PC-9 (cell line): ENCODE results near the gene DGKD. TPM values are rescaled to one million over a fixed set of nuclear protein-coding genes. Genes with fewer than 3 reads are reported as not detected.

Experiments
- BruUV-seq: library from RNA; stranded (reverse); fragments of 400-500 nt; replicated peaks from 2 replicates; lab custom pipeline; 2021; lab: Mats Ljungman, UMichigan
- CTCF ChIA-PET: fragments of 300-600 bp; sonication (Branson Sonifier 250); formaldehyde crosslinking; loops from one replicate; lab custom pipeline; 2022; ENCODE audit warnings: antibody characterized with exemption; lab: Charles Lee
- POLR2A ChIA-PET: fragments of 300-600 bp; sonication (Branson Sonifier 250); formaldehyde crosslinking; loops from one replicate; lab custom pipeline; 2022; ENCODE audit warnings: antibody characterized with exemption; ENCODE audit not compliant: unreplicated experiment; lab: Charles Lee
- DNase-seq, 2 experiments: peaks; one replicate each; pipeline versions ENCODE4 v3.0.0 to v3.0.0-alpha.2; 2015 to 2022; ENCODE audit warnings: mixed read lengths in 1 of 2
- H2AFZ ChIP-seq: fragments of 200-600 bp; sonication (generic); 2 replicates; pipeline ENCODE4 v1.8.1; 2017; ENCODE audit warnings: antibody characterized with exemption
- H3F3A ChIP-seq: fragments of 200-600 bp; sonication (generic); 2 replicates; pipeline ENCODE4 v1.8.1; 2017; ENCODE audit warnings: antibody characterized with exemption, mild to moderate bottlenecking, low read depth; ENCODE audit not compliant: insufficient read depth
- H3K27ac ChIP-seq: fragments of 200-600 bp; sonication (generic); 2 replicates; pipeline ENCODE4 v1.6.1; 2016; ENCODE audit warnings: mixed run types
- H3K27me3 ChIP-seq: fragments of 200-600 bp; sonication (generic); 2 replicates; pipeline ENCODE4 v1.6.1; 2016; ENCODE audit warnings: low read depth, mixed run types; ENCODE audit not compliant: insufficient read depth
- H3K36me3 ChIP-seq: fragments of 200-600 bp; sonication (generic); 2 replicates; pipeline ENCODE4 v1.6.1; 2016; ENCODE audit warnings: low read depth, mixed run types
- H3K4me1 ChIP-seq: fragments of 200-600 bp; sonication (generic); replicated peaks from 2 replicates; pipeline ENCODE4 v1.6.1; 2016; ENCODE audit warnings: mixed run types; ENCODE audit not compliant: insufficient read depth
- H3K4me2 ChIP-seq: fragments of 200-600 bp; sonication (generic); 2 replicates; pipeline ENCODE4 v1.6.1; 2017; ENCODE audit warnings: mixed run types
- H3K4me3 ChIP-seq: fragments of 200-600 bp; sonication (generic); 2 replicates; pipeline ENCODE4 v1.6.1; 2016; ENCODE audit warnings: mixed run types
- H3K79me2 ChIP-seq: fragments of 200-600 bp; sonication (generic); 2 replicates; pipeline ENCODE4 v1.6.1; 2017; ENCODE audit warnings: low read depth, mixed run types
- H3K9me2 ChIP-seq: fragments of 200-600 bp; sonication (generic); 2 replicates; pipeline ENCODE4 v1.8.1; 2017; ENCODE audit warnings: mild to moderate bottlenecking; ENCODE audit not compliant: insufficient read depth
- H3K9me3 ChIP-seq: fragments of 200-600 bp; sonication (generic); 2 replicates; pipeline ENCODE4 v1.8.1; 2016; ENCODE audit warnings: low read depth; ENCODE audit not compliant: insufficient read depth
- H4K20me1 ChIP-seq: fragments of 200-600 bp; sonication (generic); 2 replicates; pipeline ENCODE4 v1.8.1; 2017; ENCODE audit not compliant: insufficient read depth
- CTCF ChIP-seq: fragments of 200-600 bp; sonication (generic); conservative IDR thresholded peaks from 2 replicates; pipeline ENCODE4 v1.6.1; 2017; ENCODE audit warnings: mixed run types, antibody characterized with exemption, mild to moderate bottlenecking, moderate library complexity
- EZH2 ChIP-seq: fragments of 200-600 bp; sonication (generic); IDR thresholded peaks from 2 replicates; pipeline ENCODE4 v1.8.0; 2017; ENCODE audit warnings: antibody characterized with exemption, low read depth
- intact Hi-C: fragments of 100-400 bp; cut with micrococcal nuclease; formaldehyde crosslinking; loops from one replicate; pipeline ENCODE4 v1.10.0; 2022; ENCODE audit not compliant: unreplicated experiment
- total RNA-seq: library from RNA; stranded (reverse); gene quantifications from 2 replicates; pipeline ENCODE4 v1.2.3, GENCODE V29; 2021

The DGKD gene
- total RNA-seq, 1 experiment from 2014 or later: 59.5 TPM

- Histone ChIP-seq H3K4me2 (no peak overlapping the region), H3K27ac (no peak overlapping the region), H3K79me2 (peaks cover 84% of the 10 kb centered on the region), H3K27me3 (no peaks in the 10 kb centered on the region), H3K36me3 (peaks cover 16% of the 10 kb centered on the region), H3K4me1 (peaks cover 42% of the 10 kb centered on the region), H2AFZ (no peak overlapping the region), H3K9me2 (no peaks in the 10 kb centered on the region; the same call in 1 of the 2 replicates), H4K20me1 (no peaks in the 10 kb centered on the region), H3K9me3 (peaks cover 18% of the 10 kb centered on the region), H3F3A (peaks cover 43% of the 10 kb centered on the region), H3K4me3 (no peak overlapping the region)
- BruUV-seq: no TSS peak
- TF ChIP-seq EZH2 (no peak), CTCF (no peak)
- intact Hi-C loops: no loop called here
- ChIA-PET POLR2A (no interaction called here), CTCF (no interaction called here)
- DNase-seq: no peak
Measured at GRCh38 chr2:233428438-233428837, 74.1 kb downstream of the DGKD start.

GRCh38 chr2:233429175-233429897 is 75.0 kb downstream of the DGKD start:
- Histone ChIP-seq H3K79me2 (peaks cover 75% of the 10 kb centered on the region), H3K36me3 (peaks cover 16% of the 10 kb centered on the region), H3K27me3 (no peaks in the 10 kb centered on the region), H3K4me1 (peaks cover 40% of the 10 kb centered on the region), H2AFZ (no peak overlapping the region), H3K4me2 (peak overlapping the region; percentile 36; the same call in 1 of the 2 replicates), H4K20me1 (no peaks in the 10 kb centered on the region), H3K4me3 (no peak overlapping the region), H3K9me3 (peaks cover 18% of the 10 kb centered on the region), H3K9me2 (no peaks in the 10 kb centered on the region; the same call in 1 of the 2 replicates), H3F3A (peaks cover 43% of the 10 kb centered on the region), H3K27ac (peak overlapping the region; percentile 77)
- no peak for DNase-seq
- no TSS peak for BruUV-seq
- CTCF ChIA-PET: interaction anchor here (1.0 kb wide), 1 partner anchor 14 kb away, joined by 3 read pairs; no protein-coding TSS in a partner anchor
- no peak for TF ChIP-seq CTCF
- no peak for TF ChIP-seq EZH2
- intact Hi-C loops: no loop called here
- POLR2A ChIA-PET: interaction anchor here (0.6 to 0.7 kb wide), 3 partner anchors 15 to 390 kb away, joined by 3 to 7 read pairs (median 4); no protein-coding TSS in a partner anchor

GRCh38 chr2:233430081-233430480 is 75.8 kb downstream of the DGKD start:
- CTCF ChIA-PET: interaction anchor here (1.0 kb wide), 1 partner anchor 15 kb away, joined by 3 read pairs; no protein-coding TSS in a partner anchor
- peak; percentile 75 to 99 for DNase-seq
- no peaks in the 10 kb centered on the region for H4K20me1 ChIP-seq
- H3K79me2 ChIP-seq: peaks cover 69% of the 10 kb centered on the region
- H3F3A ChIP-seq: peaks cover 43% of the 10 kb centered on the region
- no TSS peak for BruUV-seq
- peaks cover 18% of the 10 kb centered on the region for H3K9me3 ChIP-seq
- peak overlapping the region; percentile 36 for H3K4me2 ChIP-seq
- POLR2A ChIA-PET: interaction anchor here (0.6 to 0.7 kb wide), 3 partner anchors 16 to 389 kb away, joined by 3 to 7 read pairs (median 4); no protein-coding TSS in a partner anchor
- no peaks in the 10 kb centered on the region; the same call in 1 of the 2 replicates for H3K9me2 ChIP-seq
- no peak for TF ChIP-seq EZH2
- TF ChIP-seq CTCF: no peak
- H2AFZ ChIP-seq: no peak overlapping the region
- intact Hi-C loops: loop anchor here (1.0 kb wide), 2 partner anchors 8 to 15 kb away; no protein-coding TSS in a partner anchor
- no peak overlapping the region for H3K4me3 ChIP-seq
- H3K27me3 ChIP-seq: no peaks in the 10 kb centered on the region
- H3K27ac ChIP-seq: peak overlapping the region; percentile 77
- H3K36me3 ChIP-seq: peaks cover 16% of the 10 kb centered on the region
- H3K4me1 ChIP-seq: peaks cover 40% of the 10 kb centered on the region
